GM18861 (cell line): ENCODE measurements around the gene CAND1.

Source experiments
- ATAC-seq: cut with Tn5 transposase; IDR thresholded peaks from one replicate; pipeline ENCODE4 v1.9.1; 2021; ENCODE audit not compliant: unreplicated experiment

Gene CAND1

GRCh38 chr12:67268896-67269632 lies at the start of gene CAND1:
Gene CAND1 (plus strand): TSS chr12:67269358. CDS start chr12:67269718, 360 bp downstream.
- peak; percentile 75 for ATAC-seq

DNA sequence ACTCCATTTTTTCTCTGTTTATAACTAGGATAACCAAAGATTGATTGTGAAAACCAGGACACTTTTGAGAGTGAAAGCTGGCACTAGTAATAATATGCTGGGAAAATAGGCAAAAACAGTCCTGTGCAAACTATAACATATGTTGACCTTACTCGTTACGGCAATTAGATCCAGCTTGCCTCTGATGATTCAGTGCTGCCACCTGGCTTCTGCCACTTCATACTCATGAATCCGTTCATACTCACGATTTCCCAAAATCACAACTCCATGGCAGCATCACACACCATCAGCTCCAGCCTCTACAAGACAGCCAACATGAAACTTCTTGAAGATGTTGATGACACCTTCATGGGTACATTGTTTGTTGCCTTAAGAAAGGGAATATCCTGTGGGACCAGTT lies 49.1 kb upstream of the CAND1 start:
- ATAC-seq: no peak

DNA sequence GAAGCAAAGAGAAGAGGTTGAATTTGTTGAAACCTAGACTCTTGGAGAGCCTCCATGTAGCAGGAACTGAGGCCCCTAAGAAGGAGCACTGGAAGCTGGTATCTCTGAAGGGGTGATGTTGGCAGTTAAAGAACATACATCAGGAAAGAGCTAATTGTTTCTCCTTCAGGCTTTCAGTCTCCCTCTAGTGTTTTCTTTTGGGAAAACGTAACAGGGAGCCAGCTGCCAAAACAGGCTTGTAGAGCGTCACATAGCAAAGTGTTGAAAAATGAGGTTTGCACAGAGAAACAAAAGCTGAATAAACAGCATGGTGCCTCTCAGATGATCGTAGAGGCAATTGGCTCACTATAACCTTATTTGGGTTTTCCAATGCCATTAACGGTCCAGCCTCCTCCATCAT lies 46.9 kb upstream of the CAND1 start:
- no peak for ATAC-seq

DNA sequence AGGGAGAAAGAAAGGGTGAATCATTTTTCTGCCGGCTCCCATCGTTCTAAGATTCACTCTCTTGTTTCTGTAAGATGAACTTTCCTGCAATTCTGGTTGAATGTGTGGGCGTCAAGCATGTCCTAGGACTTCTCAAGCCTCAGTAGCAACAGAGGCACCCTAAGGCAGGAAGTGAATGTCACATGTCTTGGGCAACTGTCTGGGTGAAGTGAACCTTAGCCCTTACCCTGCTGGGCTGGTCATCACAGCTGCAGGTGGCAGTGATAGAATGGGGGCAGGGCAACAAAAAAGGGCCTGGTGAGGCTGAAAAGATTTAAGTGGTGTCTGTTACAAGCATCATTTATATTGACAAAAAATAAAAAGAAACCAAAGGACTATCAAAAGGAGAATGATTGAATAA lies 45.9 kb upstream of the CAND1 start:
- ATAC-seq: no peak

DNA sequence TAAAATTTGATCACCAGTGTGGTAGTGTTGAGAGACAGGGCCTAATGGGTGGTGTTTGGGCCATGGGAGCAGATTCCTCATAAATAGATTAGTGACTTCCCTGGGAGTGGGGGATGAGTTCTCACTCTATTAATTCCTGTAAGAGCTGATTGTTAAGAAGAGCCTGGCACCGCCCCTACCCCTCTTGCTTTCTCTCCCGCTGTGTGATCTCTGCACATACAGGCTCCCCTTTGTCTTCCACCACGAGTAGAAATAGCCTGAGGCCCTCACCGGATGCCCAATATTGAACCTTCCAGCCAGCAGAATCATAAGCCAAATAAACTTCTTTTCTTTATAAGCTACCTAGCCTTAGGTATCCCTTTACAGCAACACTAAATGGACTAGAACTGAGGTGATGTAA lies 31.9 kb upstream of the CAND1 start:
- no peak for ATAC-seq

DNA sequence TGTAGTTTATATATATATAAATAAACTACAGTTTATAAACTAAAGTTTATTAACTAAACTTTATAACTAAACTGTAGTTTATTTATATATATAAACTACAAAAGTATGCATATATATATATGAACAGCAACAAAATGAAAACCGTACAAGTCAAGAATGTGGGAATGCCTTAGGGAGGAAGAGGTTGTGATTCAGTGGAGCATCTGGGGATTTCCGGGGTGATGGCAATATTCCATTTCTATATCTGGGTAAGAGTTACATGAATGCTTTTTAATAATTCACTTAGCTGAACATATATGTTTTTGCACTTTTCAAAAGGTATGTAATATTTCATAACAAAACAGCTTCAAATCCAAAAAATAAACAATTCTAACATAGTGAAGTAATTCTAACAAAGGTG lies 30.1 kb upstream of the CAND1 start:
- ATAC-seq: no peak

GRCh38 chr12:67241482-67241881 lies 27.7 kb upstream of the CAND1 start:
- no peak for ATAC-seq

DNA sequence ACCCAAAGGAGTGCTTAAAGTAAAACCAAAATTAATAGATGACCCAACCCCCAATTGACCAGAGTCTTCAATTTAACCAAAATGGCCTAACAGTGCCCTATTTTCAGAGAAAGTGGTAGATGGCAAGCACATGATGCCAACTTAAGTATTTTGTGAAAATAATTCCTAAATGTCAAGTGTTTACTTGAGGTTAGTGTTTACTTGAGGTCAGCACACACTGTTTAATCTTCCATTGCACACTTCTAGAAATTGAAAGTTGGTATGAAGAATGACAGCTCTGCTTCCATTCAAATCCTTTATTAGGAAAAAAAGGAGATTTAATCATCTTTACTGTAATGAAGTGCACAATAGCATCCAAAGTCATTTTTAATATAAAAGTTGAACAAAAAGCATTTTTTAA lies 25.9 kb upstream of the CAND1 start:
- ATAC-seq: no peak

DNA sequence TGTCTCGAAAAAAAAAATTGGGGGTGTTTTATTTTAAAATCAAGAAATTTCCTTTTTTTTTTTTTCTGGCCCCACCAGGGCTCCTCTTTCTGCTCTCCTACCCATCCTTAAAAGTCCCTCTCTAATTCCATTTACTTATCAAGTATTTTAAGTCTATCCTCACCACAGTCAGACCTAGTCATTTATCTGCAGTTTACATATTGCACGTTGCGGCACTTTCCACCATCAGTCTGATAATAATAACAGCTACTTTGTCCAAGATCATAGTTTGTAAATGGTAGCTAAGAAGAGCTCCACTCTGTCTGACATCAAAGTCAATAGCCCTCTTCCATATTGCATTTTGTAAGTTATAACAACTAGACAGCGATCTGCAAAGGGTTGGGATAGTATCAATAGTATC lies 23.6 kb upstream of the CAND1 start:
- no peak for ATAC-seq

DNA sequence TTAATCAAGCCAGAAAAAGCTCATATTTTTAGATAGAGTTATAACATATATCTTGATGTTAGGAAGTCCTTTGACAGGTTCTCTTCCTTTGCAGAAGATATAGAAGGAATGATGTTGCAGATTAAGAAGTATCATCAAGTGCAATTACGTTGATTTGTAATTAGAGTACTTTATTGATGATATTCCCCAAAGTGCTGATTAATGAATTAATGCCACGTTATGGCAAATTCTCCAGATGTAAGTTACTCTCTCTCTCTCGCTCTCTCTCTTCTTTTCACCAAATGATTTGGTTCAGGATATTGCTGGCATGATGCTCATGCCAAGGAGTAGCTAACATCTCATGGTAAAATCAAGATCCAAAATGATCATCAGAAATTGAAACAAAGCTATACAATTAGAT lies 18.1 kb upstream of the CAND1 start:
- no peak for ATAC-seq

DNA sequence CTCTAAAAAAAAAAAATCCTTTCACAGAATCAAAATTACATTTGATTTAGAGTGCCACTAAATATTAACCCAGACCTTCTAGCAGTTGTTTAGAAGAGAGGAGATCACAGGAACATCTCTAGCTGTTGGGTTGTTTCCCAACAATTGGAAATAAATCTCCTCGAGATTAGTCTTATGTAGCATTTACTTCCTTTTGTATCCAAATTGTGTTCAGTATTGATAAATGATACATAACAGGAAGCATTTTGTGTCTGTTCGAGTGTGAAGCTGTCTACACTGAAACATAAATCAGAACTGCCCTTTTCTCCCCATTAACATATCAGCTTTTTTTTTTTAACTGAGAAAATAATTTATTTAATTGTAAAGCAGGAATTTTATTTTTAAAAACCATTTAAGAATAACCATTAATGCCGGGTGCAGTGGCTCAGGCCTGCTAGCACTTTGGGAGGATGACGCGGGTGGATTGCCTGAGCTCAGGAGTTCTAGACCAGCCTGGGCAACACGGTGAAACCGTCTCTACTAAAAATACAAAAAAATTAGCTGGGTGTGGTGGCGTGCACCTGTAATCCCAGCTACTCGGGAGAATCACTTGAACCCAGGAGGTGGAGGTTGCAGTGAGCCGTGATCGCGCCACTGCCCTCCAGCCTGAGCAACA lies 14.7 kb upstream of the CAND1 start:
- ATAC-seq: no peak

DNA sequence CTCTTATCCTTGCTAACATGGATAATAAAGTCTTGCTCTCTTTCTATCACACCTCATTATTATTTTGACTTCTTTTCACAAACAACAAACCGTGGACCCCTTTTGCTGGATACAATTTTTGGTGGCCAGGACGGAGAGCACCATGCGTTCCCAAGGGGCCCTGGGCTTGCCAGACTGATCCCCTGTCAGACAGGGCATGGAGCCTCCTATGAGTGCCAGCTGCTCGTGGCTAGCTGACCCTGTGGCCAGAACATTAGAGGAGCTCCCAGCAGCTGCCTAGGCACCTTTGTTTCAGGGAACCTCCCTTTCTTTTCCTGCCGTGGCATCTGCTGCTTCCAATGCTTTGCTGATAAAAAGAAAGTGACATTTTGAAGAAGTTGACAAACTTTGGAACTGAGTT lies 12.5 kb upstream of the CAND1 start:
- ATAC-seq: no peak

GRCh38 chr12:67263471-67263870 lies 5.7 kb upstream of the CAND1 start:
- ATAC-seq: no peak

DNA sequence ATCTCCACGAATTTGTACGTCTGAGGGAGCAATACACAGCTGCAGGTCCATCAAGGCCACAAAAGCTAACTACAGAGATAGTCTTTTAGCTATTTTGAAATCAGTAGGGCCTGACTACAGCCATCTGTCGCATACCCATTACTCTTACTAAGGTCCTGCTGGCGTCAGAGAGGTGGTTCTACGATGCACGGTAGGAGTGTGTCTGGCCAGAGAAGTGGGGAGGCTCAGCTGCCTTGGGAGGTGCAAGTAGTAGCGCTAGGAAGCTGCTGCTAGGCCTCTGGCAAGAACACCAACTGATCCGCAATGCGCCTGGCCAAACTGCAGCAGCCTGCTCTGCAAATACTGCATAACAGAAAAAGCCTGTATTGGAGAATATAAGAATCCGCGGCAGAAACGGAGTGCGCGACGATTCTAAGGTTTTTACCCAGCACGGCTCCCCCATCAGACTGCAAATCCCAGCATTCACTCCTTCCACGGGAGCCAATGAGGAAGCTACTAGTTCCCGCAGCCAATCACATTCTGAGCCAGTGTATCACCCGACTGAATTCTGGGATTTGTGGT lies 743 bp upstream of the CAND1 start:
- peak; percentile 72 for ATAC-seq

DNA sequence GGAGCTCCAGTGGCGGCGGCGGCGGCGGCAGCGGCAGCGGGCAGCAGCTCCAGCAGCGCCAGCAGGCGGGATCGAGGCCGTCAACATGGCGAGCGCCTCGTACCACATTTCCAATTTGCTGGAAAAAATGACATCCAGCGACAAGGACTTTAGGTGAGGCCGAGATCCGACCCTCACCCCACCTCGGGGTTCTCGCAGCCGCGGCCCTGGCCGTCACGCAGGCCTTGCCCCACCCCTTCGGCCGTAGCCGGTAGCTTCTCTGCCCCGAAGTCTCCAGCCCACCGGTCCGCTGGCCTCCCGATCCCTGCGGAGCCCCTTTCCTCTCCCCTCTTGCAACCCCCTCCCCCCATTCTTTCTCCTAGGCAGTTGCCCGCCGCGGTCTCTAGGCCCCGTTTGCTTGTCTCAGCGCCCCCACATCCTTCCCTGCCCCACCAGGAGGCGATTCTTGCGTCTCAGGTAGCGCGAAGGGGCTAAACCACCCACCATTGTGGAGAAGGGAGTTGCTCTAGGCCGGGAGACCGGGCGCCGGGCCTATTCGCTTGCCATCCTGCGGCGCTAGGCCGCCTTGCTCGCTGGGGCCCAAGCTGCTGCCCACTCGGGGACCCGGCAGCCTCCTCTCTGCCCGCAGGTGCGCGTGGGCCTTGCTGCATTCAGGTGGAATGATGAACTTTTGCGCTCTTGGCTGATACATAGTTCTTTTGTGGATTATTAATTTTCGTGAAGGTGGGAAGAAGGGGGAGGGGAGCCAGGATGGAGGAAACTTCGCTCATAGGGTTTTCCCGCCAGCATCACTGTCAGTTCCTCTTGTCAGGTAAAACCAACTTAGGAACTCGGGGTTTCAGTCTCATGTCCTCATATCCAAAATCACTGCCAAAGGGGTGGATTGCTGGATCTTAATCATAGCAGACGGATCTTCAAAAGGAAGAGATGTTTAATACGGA lies 745 bp downstream of the CAND1 start:
- ATAC-seq: peak; percentile 2

DNA sequence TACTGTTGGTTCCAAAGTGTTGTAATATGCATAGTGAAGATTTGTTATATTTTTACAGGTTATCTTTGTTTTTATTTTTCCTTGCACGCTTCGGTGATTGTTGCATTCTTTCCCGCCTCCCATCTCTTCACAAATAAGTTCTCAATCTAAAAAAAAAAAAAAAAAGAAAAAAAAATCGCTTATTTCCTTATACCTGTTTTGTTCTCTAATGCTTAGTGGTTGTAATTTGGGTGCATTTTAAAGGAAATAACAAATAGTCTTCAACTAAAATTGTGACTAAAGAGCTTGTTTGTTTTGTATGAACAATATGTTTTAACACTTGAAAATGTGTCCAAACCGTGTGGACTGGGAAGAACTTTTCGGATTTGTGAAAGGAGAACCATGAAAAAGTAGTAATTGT lies 1.5 kb downstream of the CAND1 start:
- no peak for ATAC-seq

- no peak for ATAC-seq
Observed at GRCh38 chr12:67271976-67272375, 2.8 kb downstream of the CAND1 start.

DNA sequence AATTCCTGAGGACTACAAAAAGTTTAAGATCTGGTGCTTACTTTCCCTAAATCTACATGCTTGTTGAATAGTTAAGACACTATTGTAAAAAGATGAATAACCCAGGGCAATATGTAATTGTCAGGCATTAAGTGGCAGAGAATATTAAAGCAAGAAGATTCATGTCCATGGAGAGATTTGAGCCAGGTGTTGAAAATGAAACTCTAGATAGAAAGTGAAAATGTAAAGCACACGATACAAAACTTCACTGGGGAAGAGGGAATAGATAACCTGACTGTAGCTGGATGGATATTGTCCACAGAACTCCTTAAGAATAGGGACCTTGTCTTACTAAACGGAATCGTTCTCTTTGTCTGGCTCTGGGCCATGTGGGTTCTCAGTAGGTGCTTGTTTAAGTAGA lies 5.0 kb downstream of the CAND1 start:
- no peak for ATAC-seq

DNA sequence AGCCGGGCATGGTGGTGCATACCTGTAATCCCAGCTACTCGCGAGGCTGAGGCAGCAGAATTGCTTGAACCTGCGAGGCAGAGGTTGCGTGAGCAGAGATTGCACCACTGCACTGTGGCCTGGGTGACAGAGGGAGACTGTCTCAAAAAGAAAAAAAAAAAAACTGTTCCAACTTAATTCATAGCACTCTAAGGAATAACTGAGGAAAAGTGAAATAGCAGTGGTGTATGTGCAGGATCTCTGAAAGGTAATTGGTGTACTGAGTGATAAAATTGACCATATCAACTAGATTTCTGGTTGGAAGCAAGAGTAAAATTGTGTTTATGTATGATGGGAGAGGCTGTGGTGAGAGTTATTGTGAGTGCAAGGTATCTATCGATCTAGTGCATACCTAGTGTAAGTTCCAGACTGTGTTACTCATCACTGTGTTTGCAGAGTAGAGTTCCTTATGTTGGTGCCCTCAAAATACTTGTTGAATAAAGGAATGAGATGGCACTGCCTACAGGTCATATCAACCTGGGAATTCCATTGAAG lies 6.3 kb downstream of the CAND1 start:
- no peak for ATAC-seq

GRCh38 chr12:67276421-67276820 lies 7.3 kb downstream of the CAND1 start:
- no peak for ATAC-seq

GRCh38 chr12:67279637-67280036 lies 10.5 kb downstream of the CAND1 start:
- no peak for ATAC-seq
